GM12878 (cell line): ENCODE results near the gene PAPSS2.

Experiments used
- CTCF ChIP-seq, 3 experiments: IDR thresholded peaks in 2 of 3; conservative IDR thresholded peaks in 1 of 3; 2 replicates each; pipeline ENCODE4 v1.5.1; 2011; ENCODE audit warnings: low read depth in 3 of 3, low read length in 3 of 3, mild to moderate bottlenecking in 3 of 3, control low read depth in 2 of 3, moderate library complexity in 2 of 3, inconsistent platforms in 1 of 3, mixed read lengths in 1 of 3; ENCODE audit not compliant: control insufficient read depth in 2 of 3, insufficient read depth in 1 of 3; ENCODE audit errors: extremely low read depth in 1 of 3
- EZH2 ChIP-seq: IDR thresholded peaks from 2 replicates; pipeline ENCODE4 v1.6.1; 2012; ENCODE audit warnings: low read depth, mild to moderate bottlenecking, control low read depth, inconsistent platforms, low read length, borderline replicate concordance; ENCODE audit not compliant: control insufficient read depth
- KAT2A ChIP-seq: conservative IDR thresholded peaks from 2 replicates; pipeline ENCODE4 v1.6.1; 2011; ENCODE audit warnings: low read depth, low read length; ENCODE audit not compliant: control insufficient read depth
- NFYA ChIP-seq: IDR thresholded peaks from 2 replicates; pipeline ENCODE4 v1.6.1; 2011; ENCODE audit warnings: low read depth, mild to moderate bottlenecking, low read length, improper control_type of control experiment, borderline replicate concordance
- PAX8 ChIP-seq: fragments of 450-650 bp; IDR thresholded peaks from 2 replicates; pipeline ENCODE4 v1.6.1; 2017; ENCODE audit warnings: mild to moderate bottlenecking, moderate library complexity
- POLR2A ChIP-seq: IDR thresholded peaks from 2 replicates; pipeline ENCODE4 v1.6.1; 2011; ENCODE audit warnings: low read depth, mild to moderate bottlenecking, low read length
- RBBP5 ChIP-seq: fragments of 200-600 bp; sonication (generic); conservative IDR thresholded peaks from 2 replicates; pipeline ENCODE4 v1.6.1; 2016
- SP1 ChIP-seq: IDR thresholded peaks from one replicate; pipeline ENCODE4 v1.6.1; 2011; ENCODE audit warnings: low read depth, low read length
- ZNF217 ChIP-seq: fragments of 450-650 bp; IDR thresholded peaks from 2 replicates; pipeline ENCODE4 v1.6.1; 2017; ENCODE audit warnings: antibody characterized with exemption, mild to moderate bottlenecking

GRCh38 chr10:87790185-87790584, 130.5 kb downstream of the PAPSS2 start:
- TF ChIP-seq CTCF (IDR thresholded peaks at IDR 0.05 in 2 of 3, conservative IDR thresholded peaks at IDR 0.05 in 1 of 3; ENCODE audit: control insufficient read depth in 2 of 3, extremely low read depth in 1 of 3, insufficient read depth in 1 of 3, low read depth in 3 of 3, low read length in 3 of 3) (no peak), RBBP5 (no peak), ZNF217 (no peak), POLR2A (no peak), SP1 (no peak), EZH2 (no peak), KAT2A (no peak), NFYA (no peak), PAX8 (no peak)
